ENCODE data around the gene FTH1. TPM values are rescaled to one million over a fixed set of nuclear protein-coding genes. Genes with fewer than 3 reads are reported as not detected.
A peak's percentile ranks its signal among the peaks of the same experiment; 100 is the strongest.

Gene FTH1
- total RNA-seq, 2 donors from 2014 or later: 2,265 to 2,787 TPM

DNA sequence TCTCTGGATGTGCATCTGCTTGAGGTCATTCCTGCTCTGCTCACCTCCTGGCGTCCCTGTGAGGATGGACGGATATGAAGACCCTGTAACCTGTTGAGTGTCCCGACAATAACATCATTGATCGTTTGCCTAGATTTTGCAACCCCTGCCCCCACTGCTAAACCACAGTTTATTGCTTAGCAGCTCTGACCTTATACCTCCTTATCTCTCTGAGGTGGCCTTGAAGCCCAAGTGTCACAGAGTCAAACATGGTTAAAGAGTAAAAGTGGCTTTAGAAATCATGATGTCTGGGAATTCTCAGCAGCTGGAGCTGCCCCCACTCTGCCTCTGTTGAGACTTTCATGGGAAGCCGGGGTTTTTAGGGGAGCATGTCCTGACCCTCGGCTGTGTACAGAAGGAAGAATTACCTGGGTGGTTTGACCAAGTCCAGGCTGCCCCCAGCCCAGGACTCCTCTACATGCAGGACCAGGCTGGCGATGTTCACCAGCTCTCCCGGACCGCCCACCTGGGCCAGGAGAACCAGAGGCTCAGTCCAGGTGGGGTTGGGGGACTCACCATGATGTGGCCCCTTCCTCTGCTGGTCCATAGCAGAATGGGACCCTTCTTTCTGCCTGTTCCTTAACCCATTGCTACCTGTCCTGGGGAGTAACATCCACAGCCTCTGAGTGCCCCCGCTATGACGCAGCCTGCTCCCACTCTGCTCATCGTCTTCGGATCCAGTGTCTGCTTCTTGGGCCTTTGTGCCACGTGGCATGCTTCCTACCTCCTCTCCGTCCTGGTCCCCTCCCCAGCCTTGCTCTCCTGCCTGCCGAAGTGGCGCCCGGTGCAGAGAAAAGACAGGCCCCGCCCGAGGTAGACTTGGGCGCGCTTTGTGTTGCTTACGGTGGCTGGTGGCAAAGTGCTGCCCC, 33.4 kb upstream of the FTH1 start:
- TF ChIP-seq, protein P1, sequence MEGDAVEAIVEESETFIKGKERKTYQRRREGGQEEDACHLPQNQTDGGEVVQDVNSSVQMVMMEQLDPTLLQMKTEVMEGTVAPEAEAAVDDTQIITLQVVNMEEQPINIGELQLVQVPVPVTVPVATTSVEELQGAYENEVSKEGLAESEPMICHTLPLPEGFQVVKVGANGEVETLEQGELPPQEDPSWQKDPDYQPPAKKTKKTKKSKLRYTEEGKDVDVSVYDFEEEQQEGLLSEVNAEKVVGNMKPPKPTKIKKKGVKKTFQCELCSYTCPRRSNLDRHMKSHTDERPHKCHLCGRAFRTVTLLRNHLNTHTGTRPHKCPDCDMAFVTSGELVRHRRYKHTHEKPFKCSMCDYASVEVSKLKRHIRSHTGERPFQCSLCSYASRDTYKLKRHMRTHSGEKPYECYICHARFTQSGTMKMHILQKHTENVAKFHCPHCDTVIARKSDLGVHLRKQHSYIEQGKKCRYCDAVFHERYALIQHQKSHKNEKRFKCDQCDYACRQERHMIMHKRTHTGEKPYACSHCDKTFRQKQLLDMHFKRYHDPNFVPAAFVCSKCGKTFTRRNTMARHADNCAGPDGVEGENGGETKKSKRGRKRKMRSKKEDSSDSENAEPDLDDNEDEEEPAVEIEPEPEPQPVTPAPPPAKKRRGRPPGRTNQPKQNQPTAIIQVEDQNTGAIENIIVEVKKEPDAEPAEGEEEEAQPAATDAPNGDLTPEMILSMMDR (IDR thresholded peaks at IDR 0.05): no peak
- peaks cover 0 to 16% of the 10 kb centered on the region in 2 donors for H3K4me1 ChIP-seq
- no peaks in the 10 kb centered on the region for H3K36me3 ChIP-seq
- no peaks in the 10 kb centered on the region for H3K27me3 ChIP-seq
- peaks cover 0 to 6% of the 10 kb centered on the region in 2 donors for H3K9me3 ChIP-seq
- no peak overlapping the region for H3K27ac ChIP-seq
- no peak overlapping the region for H3K4me3 ChIP-seq
- no peak for DNase-seq (ENCODE audit: low spot score)

DNA sequence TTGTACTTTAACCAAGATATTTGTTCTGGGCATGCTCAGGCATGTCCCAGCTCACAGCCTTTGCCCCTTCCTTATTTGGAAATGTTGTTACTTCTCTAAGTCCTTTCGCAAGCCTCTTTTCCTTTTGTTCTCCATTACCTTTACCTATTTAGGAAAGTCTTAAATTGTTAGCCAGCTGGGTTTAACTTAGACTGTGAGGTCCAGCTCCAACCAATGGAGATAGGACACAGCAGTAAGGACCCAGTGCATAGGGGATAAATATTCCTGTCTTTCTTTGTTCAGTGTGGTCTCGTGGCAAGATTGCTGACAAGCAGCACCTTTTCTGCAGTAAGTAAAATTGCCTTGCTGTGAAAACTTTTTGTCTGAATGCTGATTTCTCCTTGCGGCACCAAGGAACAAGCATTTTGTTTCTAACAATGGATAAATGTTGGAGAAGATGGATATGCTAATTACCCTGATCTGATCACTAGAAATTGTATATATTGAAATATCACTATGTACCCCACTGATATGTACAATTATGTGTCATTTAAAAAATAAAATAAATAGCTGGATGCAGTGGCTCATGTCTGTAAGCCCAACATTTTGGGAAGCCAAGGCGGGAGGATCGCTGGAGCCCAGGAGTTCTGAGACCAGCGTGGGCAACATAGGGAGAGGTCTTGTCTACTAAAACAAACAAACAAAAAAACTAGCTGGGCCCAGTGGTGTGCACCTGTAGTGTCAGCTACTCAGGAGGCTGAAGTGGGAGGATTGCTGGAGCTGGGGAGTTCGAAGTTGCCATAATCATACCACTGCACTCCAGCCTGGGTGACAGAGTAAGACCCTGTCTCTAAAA, 31.9 kb upstream of the FTH1 start:
- H3K27me3 ChIP-seq: no peaks in the 10 kb centered on the region
- no peak overlapping the region for H3K27ac ChIP-seq
- H3K9me3 ChIP-seq: peaks cover 0 to 6% of the 10 kb centered on the region in 2 donors
- no peak overlapping the region for H3K4me3 ChIP-seq
- DNase-seq (ENCODE audit: low spot score): no peak
- TF ChIP-seq, protein P1 (IDR thresholded peaks at IDR 0.05): no peak
- H3K4me1 ChIP-seq: peaks cover 0 to 1% of the 10 kb centered on the region in 2 donors
- no peaks in the 10 kb centered on the region for H3K36me3 ChIP-seq

DNA sequence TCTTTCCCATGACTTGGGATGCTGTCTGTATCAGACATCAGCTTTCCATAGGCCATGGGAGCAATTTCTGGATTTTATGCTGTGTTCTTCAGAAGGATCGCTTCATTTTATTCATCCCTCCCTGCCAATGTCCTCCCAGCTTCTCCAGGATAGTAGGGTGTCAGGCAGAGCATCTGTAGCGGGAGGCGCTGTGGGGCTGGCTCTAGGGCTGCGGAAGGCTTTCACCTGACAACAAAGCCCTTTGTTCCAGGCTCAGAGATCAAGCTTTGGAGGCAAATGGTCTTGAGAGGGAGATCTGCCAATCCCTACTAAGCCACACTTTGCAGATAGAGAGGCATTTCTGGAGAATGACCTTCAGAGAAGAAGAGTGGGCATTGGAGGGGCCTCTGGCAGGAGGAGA, 29.5 kb upstream of the FTH1 start:
- H3K4me1 ChIP-seq: no peaks in the 10 kb centered on the region

DNA sequence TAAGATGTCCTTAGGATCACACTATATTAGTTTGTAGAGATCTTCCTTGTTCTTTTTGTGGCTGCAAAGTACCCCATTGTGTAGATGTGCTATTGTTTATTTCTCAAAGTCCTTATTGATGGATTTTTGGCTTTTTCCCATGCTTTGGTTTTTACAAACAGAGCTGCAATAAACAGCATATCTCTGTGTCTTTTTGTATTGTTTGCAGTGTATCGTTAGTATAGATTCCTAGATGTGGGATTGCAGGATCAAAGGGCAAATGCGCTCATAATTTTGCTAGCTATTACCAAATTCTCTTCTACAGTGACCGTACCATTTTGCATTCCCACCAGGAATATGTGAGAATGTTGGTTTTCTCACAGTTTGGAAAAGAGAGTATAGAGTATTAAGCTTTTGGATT, 27.5 kb upstream of the FTH1 start:
- H3K4me1 ChIP-seq: no peaks in the 10 kb centered on the region
- no peaks in the 10 kb centered on the region for H3K27me3 ChIP-seq
- no peak for DNase-seq (ENCODE audit: low spot score)
- H3K27ac ChIP-seq: no peak overlapping the region
- H3K4me3 ChIP-seq: no peak overlapping the region
- peaks cover 0 to 6% of the 10 kb centered on the region in 2 donors for H3K9me3 ChIP-seq
- TF ChIP-seq, protein P1 (IDR thresholded peaks at IDR 0.05): no peak
- H3K36me3 ChIP-seq: no peaks in the 10 kb centered on the region

More for the DNA sequence above, 29.5 kb upstream of the FTH1 start:
- no peak overlapping the region for H3K4me3 ChIP-seq
- TF ChIP-seq, protein P1 (IDR thresholded peaks at IDR 0.05): no peak
- H3K27me3 ChIP-seq: no peaks in the 10 kb centered on the region
- no peak overlapping the region for H3K27ac ChIP-seq
- no peak for DNase-seq (ENCODE audit: low spot score)
- no peaks in the 10 kb centered on the region for H3K36me3 ChIP-seq
- H3K9me3 ChIP-seq: peaks cover 0 to 6% of the 10 kb centered on the region in 2 donors

DNA sequence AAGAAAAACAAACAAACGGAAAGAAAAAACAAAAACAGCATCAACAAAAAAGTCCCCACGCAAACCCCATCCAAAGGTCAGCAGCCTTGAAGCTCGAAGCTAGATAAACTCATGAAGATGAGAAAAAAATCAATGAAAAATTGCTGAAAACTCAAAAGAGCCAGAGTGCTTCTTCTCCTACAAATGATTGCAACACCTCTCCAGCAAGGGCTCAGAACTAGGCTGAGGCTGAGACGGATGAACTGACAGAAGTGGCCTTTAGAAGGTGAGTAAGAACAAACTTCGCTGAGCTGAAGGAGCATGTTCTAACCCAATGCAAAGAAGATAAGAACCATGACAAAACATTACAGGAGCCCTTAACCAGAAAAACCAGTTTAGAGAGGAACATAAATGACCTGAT, 18.4 kb upstream of the FTH1 start:
- Histone ChIP-seq H3K9me3 (peaks cover 0 to 15% of the 10 kb centered on the region in 2 donors), H3K4me1 (no peaks in the 10 kb centered on the region), H3K36me3 (no peaks in the 10 kb centered on the region), H3K4me3 (no peak overlapping the region), H3K27ac (no peak overlapping the region), H3K27me3 (no peaks in the 10 kb centered on the region)
- peak; percentile 9 for DNase-seq (ENCODE audit: low spot score)
- TF ChIP-seq, protein P1 (IDR thresholded peaks at IDR 0.05): no peak
